HFF-Myc (cell line): Measurements from ENCODE around the gene LUC7L2.

Source experiments
- DNase-seq: peaks from one replicate; pipeline ENCODE4 v3.0.0-alpha.2; 2011; ENCODE audit warnings: low read depth; ENCODE audit errors: extremely low read depth
- H3K4me3 ChIP-seq: replicated peaks from 2 replicates; pipeline ENCODE4 v1.5.1; 2011; ENCODE audit warnings: low read depth, mild to moderate bottlenecking, control low read depth, low read length
- TF ChIP-seq, protein P1 (sequence below): IDR thresholded peaks from 2 replicates; pipeline ENCODE4 v1.5.1; 2012; ENCODE audit warnings: mild to moderate bottlenecking, low read depth, low read length, control low read depth; ENCODE audit errors: missing control alignments

The LUC7L2 gene

DNA sequence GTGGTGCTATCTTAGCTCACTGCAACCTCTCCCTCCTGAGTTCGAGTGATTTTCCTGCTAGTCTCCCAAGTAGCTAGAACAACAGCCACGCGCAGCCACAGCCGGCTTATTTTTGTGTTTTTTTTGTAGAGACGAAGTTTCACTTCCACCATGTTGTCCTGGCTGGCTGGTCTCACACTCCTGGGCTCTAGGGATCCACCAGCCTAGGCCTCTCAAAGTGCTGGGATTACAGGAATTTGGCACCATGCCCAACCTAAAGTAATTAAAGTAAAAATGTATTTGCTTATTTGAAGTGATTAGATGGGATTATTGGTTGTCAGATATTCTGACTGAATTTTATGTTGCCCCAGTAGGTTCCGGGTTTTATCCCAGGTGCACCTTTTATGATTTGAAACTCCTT, 22.7 kb downstream of the LUC7L2 start:
- TF ChIP-seq, protein P1, sequence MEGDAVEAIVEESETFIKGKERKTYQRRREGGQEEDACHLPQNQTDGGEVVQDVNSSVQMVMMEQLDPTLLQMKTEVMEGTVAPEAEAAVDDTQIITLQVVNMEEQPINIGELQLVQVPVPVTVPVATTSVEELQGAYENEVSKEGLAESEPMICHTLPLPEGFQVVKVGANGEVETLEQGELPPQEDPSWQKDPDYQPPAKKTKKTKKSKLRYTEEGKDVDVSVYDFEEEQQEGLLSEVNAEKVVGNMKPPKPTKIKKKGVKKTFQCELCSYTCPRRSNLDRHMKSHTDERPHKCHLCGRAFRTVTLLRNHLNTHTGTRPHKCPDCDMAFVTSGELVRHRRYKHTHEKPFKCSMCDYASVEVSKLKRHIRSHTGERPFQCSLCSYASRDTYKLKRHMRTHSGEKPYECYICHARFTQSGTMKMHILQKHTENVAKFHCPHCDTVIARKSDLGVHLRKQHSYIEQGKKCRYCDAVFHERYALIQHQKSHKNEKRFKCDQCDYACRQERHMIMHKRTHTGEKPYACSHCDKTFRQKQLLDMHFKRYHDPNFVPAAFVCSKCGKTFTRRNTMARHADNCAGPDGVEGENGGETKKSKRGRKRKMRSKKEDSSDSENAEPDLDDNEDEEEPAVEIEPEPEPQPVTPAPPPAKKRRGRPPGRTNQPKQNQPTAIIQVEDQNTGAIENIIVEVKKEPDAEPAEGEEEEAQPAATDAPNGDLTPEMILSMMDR = no peak
- no peak overlapping the region for H3K4me3 ChIP-seq
- no peak for DNase-seq

- no peak for DNase-seq
- TF ChIP-seq, protein P1 = no peak
- H3K4me3 ChIP-seq = no peak overlapping the region
Observed at GRCh38 chr7:139384611-139385010, 24.9 kb downstream of the LUC7L2 start.

- no peak overlapping the region for H3K4me3 ChIP-seq
- no peak for DNase-seq
- TF ChIP-seq, protein P1 = no peak
Observed at GRCh38 chr7:139387594-139387993, 27.9 kb downstream of the LUC7L2 start.

DNA sequence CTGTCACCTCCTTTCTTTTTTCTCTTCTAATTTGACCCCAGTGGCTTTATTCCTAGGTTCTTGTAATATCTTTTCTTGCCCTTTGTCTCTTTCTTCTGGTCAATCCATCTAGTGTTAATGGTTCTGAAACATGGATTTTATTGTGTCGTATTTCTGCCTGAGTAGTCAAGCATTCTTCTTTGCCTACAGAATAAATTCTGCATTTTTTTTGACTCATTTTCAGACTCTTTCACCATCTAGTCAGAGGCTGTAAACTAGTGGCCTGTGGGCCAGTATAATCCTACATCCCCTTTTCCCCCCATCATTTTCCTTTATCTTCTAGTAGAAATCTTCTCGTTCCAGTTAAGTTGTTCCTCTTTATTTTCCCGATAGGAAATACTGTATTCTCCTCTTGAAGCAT, 29.4 kb downstream of the LUC7L2 start:
- TF ChIP-seq, protein P1 = no peak

GRCh38 chr7:139389774-139390173, 30.1 kb downstream of the LUC7L2 start:
- no peak for DNase-seq
- TF ChIP-seq, protein P1 = no peak

More for the DNA sequence above, 29.4 kb downstream of the LUC7L2 start:
- no peak for DNase-seq
- no peak overlapping the region for H3K4me3 ChIP-seq

GRCh38 chr7:139393621-139394211, 34.0 kb downstream of the LUC7L2 start:
- DNase-seq = no peak
- TF ChIP-seq, protein P1 = no peak
- H3K4me3 ChIP-seq = no peak overlapping the region

More at GRCh38 chr7:139389774-139390173, 30.1 kb downstream of the LUC7L2 start:
- H3K4me3 ChIP-seq = no peak overlapping the region

- no peak overlapping the region for H3K4me3 ChIP-seq
- no peak for DNase-seq
- TF ChIP-seq, protein P1 = no peak
Observed at GRCh38 chr7:139394540-139394939, 34.8 kb downstream of the LUC7L2 start.
